D721Med (cell line): ENCODE data around the gene SCN7A.
"Not testable (repeated sequence)": the region's sequence is repeated elsewhere in the genome, so short reads cannot be mapped to it uniquely, and the experiment has no call there.

Experiments used
- DNase-seq: peaks from one replicate; pipeline ENCODE4 v3.0.0; 2011; ENCODE audit warnings: low spot score; ENCODE audit not compliant: insufficient read length
- FAIRE-seq: peaks from 2 replicates; lab custom pipeline; 2011; peaks lifted over from hg19 to GRCh38; lab: Jason Lieb, UNC
- CTCF ChIP-seq: IDR thresholded peaks from 2 replicates; pipeline ENCODE4 v1.5.1; 2012; ENCODE audit warnings: mild to moderate bottlenecking, control low read depth; ENCODE audit not compliant: insufficient read depth; ENCODE audit errors: missing control alignments

The SCN7A gene

GRCh38 chr2:166485558-166486178 is 8.4 kb downstream of the SCN7A start:
- no peak for TF ChIP-seq CTCF
- DNase-seq (no peak), FAIRE-seq (no peak)

- no peak for DNase-seq
- TF ChIP-seq CTCF, result no peak
- FAIRE-seq, result no peak
Observed at GRCh38 chr2:166472332-166472731, 21.7 kb downstream of the SCN7A start.

- FAIRE-seq (no peak), DNase-seq (no peak)
- TF ChIP-seq CTCF, result no peak
Observed at GRCh38 chr2:166468124-166469024, 25.7 kb downstream of the SCN7A start.

GRCh38 chr2:166464187-166464586 is 29.9 kb downstream of the SCN7A start:
- FAIRE-seq (no peak), DNase-seq (no peak)

GRCh38 chr2:166463640-166464039 is 30.4 kb downstream of the SCN7A start:
- no peak for FAIRE-seq

More at GRCh38 chr2:166464187-166464586, 29.9 kb downstream of the SCN7A start:
- no peak for TF ChIP-seq CTCF

GRCh38 chr2:166458674-166459073 is 35.4 kb downstream of the SCN7A start:
- no peak for TF ChIP-seq CTCF
- no peak for FAIRE-seq
- DNase-seq, result no peak

More at GRCh38 chr2:166463640-166464039, 30.4 kb downstream of the SCN7A start:
- TF ChIP-seq CTCF, result no peak
- no peak for DNase-seq

GRCh38 chr2:166455823-166456222 is 38.2 kb downstream of the SCN7A start:
- FAIRE-seq, DNase-seq: not testable (repeated sequence)
